ENCODE data around the gene ASTN1.

DNA sequence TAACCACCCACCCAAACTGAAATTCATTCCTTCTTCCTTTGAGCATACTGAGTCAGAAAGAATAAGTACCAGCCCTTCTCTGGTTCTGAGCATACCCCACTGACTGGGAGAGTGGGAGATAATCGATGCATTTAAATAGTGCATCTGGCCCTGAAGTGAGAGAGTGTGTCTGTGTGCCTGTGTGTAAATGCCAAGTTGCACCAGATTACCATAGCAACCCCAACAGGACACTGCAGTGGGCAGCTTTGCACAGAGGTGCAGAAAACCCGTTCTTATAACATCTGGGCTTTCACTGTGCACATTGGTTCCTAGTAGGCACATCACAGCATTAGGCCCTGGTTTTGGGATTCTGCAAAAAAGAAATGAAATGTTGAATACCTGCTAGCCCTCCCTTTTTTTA, 2.3 kb downstream of the ASTN1 start:
- TF ChIP-seq, protein P1, sequence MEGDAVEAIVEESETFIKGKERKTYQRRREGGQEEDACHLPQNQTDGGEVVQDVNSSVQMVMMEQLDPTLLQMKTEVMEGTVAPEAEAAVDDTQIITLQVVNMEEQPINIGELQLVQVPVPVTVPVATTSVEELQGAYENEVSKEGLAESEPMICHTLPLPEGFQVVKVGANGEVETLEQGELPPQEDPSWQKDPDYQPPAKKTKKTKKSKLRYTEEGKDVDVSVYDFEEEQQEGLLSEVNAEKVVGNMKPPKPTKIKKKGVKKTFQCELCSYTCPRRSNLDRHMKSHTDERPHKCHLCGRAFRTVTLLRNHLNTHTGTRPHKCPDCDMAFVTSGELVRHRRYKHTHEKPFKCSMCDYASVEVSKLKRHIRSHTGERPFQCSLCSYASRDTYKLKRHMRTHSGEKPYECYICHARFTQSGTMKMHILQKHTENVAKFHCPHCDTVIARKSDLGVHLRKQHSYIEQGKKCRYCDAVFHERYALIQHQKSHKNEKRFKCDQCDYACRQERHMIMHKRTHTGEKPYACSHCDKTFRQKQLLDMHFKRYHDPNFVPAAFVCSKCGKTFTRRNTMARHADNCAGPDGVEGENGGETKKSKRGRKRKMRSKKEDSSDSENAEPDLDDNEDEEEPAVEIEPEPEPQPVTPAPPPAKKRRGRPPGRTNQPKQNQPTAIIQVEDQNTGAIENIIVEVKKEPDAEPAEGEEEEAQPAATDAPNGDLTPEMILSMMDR (tag by site-specific recombination; IDR thresholded peaks at IDR 0.05) = no peak
- TF ChIP-seq ZNF660 (tag by site-specific recombination; IDR thresholded peaks at IDR 0.05) = no peak
- TF ChIP-seq, protein P2, sequence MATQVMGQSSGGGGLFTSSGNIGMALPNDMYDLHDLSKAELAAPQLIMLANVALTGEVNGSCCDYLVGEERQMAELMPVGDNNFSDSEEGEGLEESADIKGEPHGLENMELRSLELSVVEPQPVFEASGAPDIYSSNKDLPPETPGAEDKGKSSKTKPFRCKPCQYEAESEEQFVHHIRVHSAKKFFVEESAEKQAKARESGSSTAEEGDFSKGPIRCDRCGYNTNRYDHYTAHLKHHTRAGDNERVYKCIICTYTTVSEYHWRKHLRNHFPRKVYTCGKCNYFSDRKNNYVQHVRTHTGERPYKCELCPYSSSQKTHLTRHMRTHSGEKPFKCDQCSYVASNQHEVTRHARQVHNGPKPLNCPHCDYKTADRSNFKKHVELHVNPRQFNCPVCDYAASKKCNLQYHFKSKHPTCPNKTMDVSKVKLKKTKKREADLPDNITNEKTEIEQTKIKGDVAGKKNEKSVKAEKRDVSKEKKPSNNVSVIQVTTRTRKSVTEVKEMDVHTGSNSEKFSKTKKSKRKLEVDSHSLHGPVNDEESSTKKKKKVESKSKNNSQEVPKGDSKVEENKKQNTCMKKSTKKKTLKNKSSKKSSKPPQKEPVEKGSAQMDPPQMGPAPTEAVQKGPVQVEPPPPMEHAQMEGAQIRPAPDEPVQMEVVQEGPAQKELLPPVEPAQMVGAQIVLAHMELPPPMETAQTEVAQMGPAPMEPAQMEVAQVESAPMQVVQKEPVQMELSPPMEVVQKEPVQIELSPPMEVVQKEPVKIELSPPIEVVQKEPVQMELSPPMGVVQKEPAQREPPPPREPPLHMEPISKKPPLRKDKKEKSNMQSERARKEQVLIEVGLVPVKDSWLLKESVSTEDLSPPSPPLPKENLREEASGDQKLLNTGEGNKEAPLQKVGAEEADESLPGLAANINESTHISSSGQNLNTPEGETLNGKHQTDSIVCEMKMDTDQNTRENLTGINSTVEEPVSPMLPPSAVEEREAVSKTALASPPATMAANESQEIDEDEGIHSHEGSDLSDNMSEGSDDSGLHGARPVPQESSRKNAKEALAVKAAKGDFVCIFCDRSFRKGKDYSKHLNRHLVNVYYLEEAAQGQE (tag by site-specific recombination; IDR thresholded peaks at IDR 0.05) = no peak
- no peak for TF ChIP-seq ZNF561 (tag by site-specific recombination; IDR thresholded peaks at IDR 0.05; ENCODE audit: borderline replicate concordance)
- TF ChIP-seq, protein P3, sequence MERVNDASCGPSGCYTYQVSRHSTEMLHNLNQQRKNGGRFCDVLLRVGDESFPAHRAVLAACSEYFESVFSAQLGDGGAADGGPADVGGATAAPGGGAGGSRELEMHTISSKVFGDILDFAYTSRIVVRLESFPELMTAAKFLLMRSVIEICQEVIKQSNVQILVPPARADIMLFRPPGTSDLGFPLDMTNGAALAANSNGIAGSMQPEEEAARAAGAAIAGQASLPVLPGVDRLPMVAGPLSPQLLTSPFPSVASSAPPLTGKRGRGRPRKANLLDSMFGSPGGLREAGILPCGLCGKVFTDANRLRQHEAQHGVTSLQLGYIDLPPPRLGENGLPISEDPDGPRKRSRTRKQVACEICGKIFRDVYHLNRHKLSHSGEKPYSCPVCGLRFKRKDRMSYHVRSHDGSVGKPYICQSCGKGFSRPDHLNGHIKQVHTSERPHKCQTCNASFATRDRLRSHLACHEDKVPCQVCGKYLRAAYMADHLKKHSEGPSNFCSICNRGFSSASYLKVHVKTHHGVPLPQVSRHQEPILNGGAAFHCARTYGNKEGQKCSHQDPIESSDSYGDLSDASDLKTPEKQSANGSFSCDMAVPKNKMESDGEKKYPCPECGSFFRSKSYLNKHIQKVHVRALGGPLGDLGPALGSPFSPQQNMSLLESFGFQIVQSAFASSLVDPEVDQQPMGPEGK (tag by site-specific recombination; IDR thresholded peaks at IDR 0.05) = no peak
- TF ChIP-seq ZNF311 (tag by site-specific recombination; IDR thresholded peaks at IDR 0.05; ENCODE audit: borderline replicate concordance) = no peak
- TF ChIP-seq ZNF24 (tag by site-specific recombination; IDR thresholded peaks at IDR 0.05) = no peak
- no peak for TF ChIP-seq ZNF133 (tag by site-specific recombination; IDR thresholded peaks at IDR 0.05)
- no peak for TF ChIP-seq ZNF23 (tag by site-specific recombination; IDR thresholded peaks at IDR 0.05; ENCODE audit: borderline replicate concordance)
- no peak for TF ChIP-seq HOXA7 (CRISPR knock-in tag; IDR thresholded peaks at IDR 0.05; ENCODE audit: borderline replicate concordance)
- no peak for TF ChIP-seq ZNF404 (tag by site-specific recombination; IDR thresholded peaks at IDR 0.05)
- no peak for TF ChIP-seq EGR2 (tag by site-specific recombination; IDR thresholded peaks at IDR 0.05; ENCODE audit: low read depth)
- no peak for TF ChIP-seq ZNF416 (tag by site-specific recombination; IDR thresholded peaks at IDR 0.05)
- TF ChIP-seq, protein P4, sequence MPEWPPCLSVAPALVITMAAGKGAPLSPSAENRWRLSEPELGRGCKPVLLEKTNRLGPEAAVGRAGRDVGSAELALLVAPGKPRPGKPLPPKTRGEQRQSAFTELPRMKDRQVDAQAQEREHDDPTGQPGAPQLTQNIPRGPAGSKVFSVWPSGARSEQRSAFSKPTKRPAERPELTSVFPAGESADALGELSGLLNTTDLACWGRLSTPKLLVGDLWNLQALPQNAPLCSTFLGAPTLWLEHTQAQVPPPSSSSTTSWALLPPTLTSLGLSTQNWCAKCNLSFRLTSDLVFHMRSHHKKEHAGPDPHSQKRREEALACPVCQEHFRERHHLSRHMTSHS (tag by site-specific recombination; IDR thresholded peaks at IDR 0.05) = no peak
